HCT116 (cell line): ENCODE data around the gene CAV2. TPM values are rescaled to one million over a fixed set of nuclear protein-coding genes. Genes with fewer than 3 reads are reported as not detected.

Experiments used
- ATAC-seq: fragments of 200-7000 bp; cut with Tn5 transposase; 2 replicates; pipeline ENCODE4 v1.9.1; 2020; ENCODE audit warnings: mild to moderate bottlenecking, moderate library complexity
- BruUV-seq: library from RNA; stranded (reverse); fragments of 400-500 nt; replicated peaks from 2 replicates; lab custom pipeline; 2021; lab: Mats Ljungman, UMichigan
- CTCF ChIA-PET: fragments of 300-600 bp; sonication (Branson Sonifier 250); formaldehyde crosslinking; loops from one replicate; lab custom pipeline; 2021; ENCODE audit warnings: antibody characterized with exemption; lab: Charles Lee
- POLR2A ChIA-PET: fragments of 300-600, 350-600 bp; sonication (Branson Sonifier 250); formaldehyde crosslinking; loops from one replicate; lab custom pipeline; 2021; ENCODE audit warnings: antibody characterized with exemption; lab: Charles Lee
- RAD21 ChIA-PET, 2 experiments: fragments of 300-600 bp; sonication (Branson Sonifier 250); formaldehyde crosslinking; loops; one replicate each; lab custom pipeline; 2023; ENCODE audit warnings: low total read pairs in 2 of 2; ENCODE audit not compliant: uncharacterized antibody in 2 of 2, unreplicated experiment in 2 of 2, low non-redundant PET in 1 of 2; lab: Charles Lee
- DNase-seq: peaks from one replicate; pipeline ENCODE4 v3.0.0-alpha.2; 2010; ENCODE audit warnings: low read depth, low spot score
- H2AFZ ChIP-seq: fragments of 200-600 bp; shearing (Covaris generic), sonication (generic); 2 replicates; pipeline ENCODE4 v1.6.1; 2017; ENCODE audit warnings: low read depth, mixed run types, mixed read lengths, antibody characterized with exemption, low read length; ENCODE audit not compliant: poor library complexity, severe bottlenecking
- H3K27ac ChIP-seq: 2 replicates; pipeline ENCODE4 v1.5.1; 2012; ENCODE audit warnings: low read depth, low read length
- H3K27me3 ChIP-seq: fragments of 200-600 bp; sonication (generic); 2 replicates; pipeline ENCODE4 v1.6.1; 2016; ENCODE audit warnings: mixed run types, low read length, mixed read lengths; ENCODE audit not compliant: insufficient read depth
- H3K36me3 ChIP-seq, 2 experiments: fragments of 200-500 bp in 1 of 2; fragments of 200-600 bp in 1 of 2; sonication (Bioruptor generic) in 1 of 2; sonication (generic) in 1 of 2; 2 replicates each; pipeline versions ENCODE4 v1.5.1 to v1.6.1; 2014 to 2016; ENCODE audit warnings: low read length in 2 of 2, inconsistent platforms in 1 of 2, mixed read lengths in 1 of 2, mixed run types in 1 of 2; ENCODE audit not compliant: insufficient read depth in 2 of 2, control insufficient read depth in 1 of 2
- H3K4me1 ChIP-seq, 2 experiments: fragments of 200-600 bp in 1 of 2; sonication (generic) in 1 of 2; 2 replicates each; pipeline versions ENCODE4 v1.5.1 to v1.6.1; 2012 to 2017; ENCODE audit warnings: low read length in 2 of 2, inconsistent platforms in 1 of 2, mild to moderate bottlenecking in 1 of 2, mixed read lengths in 1 of 2, mixed run types in 1 of 2, moderate library complexity in 1 of 2; ENCODE audit not compliant: insufficient read depth in 2 of 2, control insufficient read depth in 1 of 2
- H3K4me2 ChIP-seq: fragments of 200-600 bp; sonication (generic); 2 replicates; pipeline ENCODE4 v1.6.1; 2017; ENCODE audit warnings: mixed run types, low read length, mixed read lengths
- H3K4me3 ChIP-seq, 2 experiments: fragments of 200-600 bp in 1 of 2; sonication (generic) in 1 of 2; replicated peaks in 1 of 2; 2 replicates each; pipeline ENCODE4 v1.5.1; 2011 to 2016; ENCODE audit warnings: low read length in 2 of 2, control low read depth in 1 of 2, low read depth in 1 of 2, mild to moderate bottlenecking in 1 of 2, mixed read lengths in 1 of 2, mixed run types in 1 of 2
- H3K79me2 ChIP-seq: fragments of 200-600 bp; sonication (generic); 2 replicates; pipeline ENCODE4 v1.6.1; 2017; ENCODE audit warnings: mild to moderate bottlenecking, mixed run types, low read length, moderate library complexity, mixed read lengths; ENCODE audit not compliant: insufficient read depth
- H3K9ac ChIP-seq: fragments of 200-600 bp; sonication (generic); 2 replicates; pipeline ENCODE4 v1.6.1; 2016; ENCODE audit warnings: low read length, mixed read lengths
- H3K9me2 ChIP-seq: fragments of 200-600 bp; sonication (generic), shearing (Covaris generic); 2 replicates; pipeline ENCODE4 v1.6.1; 2017; ENCODE audit warnings: mixed run types, mild to moderate bottlenecking, moderate library complexity; ENCODE audit not compliant: insufficient read depth
- H3K9me3 ChIP-seq, 2 experiments: fragments of 200-500 bp in 1 of 2; fragments of 200-600 bp in 1 of 2; sonication (Bioruptor generic) in 1 of 2; sonication (generic) in 1 of 2; 2 replicates each; pipeline ENCODE4 v1.6.1; 2014 to 2017; ENCODE audit warnings: low read length in 2 of 2, mixed read lengths in 2 of 2, inconsistent platforms in 1 of 2, low read depth in 1 of 2, mild to moderate bottlenecking in 1 of 2, mixed run types in 1 of 2, moderate library complexity in 1 of 2; ENCODE audit not compliant: control insufficient read depth in 1 of 2, insufficient read depth in 1 of 2
- H4K20me1 ChIP-seq: fragments of 200-600 bp; sonication (generic), shearing (Covaris generic); 2 replicates; pipeline ENCODE4 v1.6.1; 2017; ENCODE audit warnings: mixed run types, mild to moderate bottlenecking, moderate library complexity; ENCODE audit not compliant: insufficient read depth
- CTCF ChIP-seq, 3 experiments: fragments of 200-600 bp in 1 of 3; sonication (generic) in 1 of 3; IDR thresholded peaks in 2 of 3; conservative IDR thresholded peaks in 1 of 3; 2 replicates each; pipeline ENCODE4 v1.5.1; 2012 to 2017; ENCODE audit warnings: low read depth in 2 of 3, low read length in 2 of 3, antibody characterized with exemption in 1 of 3, borderline replicate concordance in 1 of 3, control low read depth in 1 of 3, mild to moderate bottlenecking in 1 of 3, mixed read lengths in 1 of 3, mixed run types in 1 of 3, moderate library complexity in 1 of 3; ENCODE audit not compliant: insufficient read depth in 1 of 3
- EGR1 ChIP-seq: IDR thresholded peaks from 2 replicates; pipeline ENCODE4 v1.6.1; 2012; ENCODE audit warnings: low read depth
- EZH2 ChIP-seq: fragments of 200-600 bp; sonication (generic); IDR thresholded peaks from 2 replicates; pipeline ENCODE4 v1.6.1; 2017; ENCODE audit warnings: antibody characterized with exemption, mixed run types
- EZH2phosphoT487 ChIP-seq: fragments of 200-600 bp; IDR thresholded peaks from 2 replicates; pipeline ENCODE4 v1.6.1; 2018; ENCODE audit warnings: antibody characterized with exemption, borderline replicate concordance
- FOSL1 ChIP-seq: IDR thresholded peaks from 2 replicates; pipeline ENCODE4 v1.6.1; 2012; ENCODE audit warnings: low read depth
- POLR2A ChIP-seq: IDR thresholded peaks from 2 replicates; pipeline ENCODE4 v1.7.0; 2011; ENCODE audit warnings: borderline replicate concordance; ENCODE audit not compliant: insufficient read depth, insufficient read length; ENCODE audit errors: extremely low read depth
- POLR2AphosphoS5 ChIP-seq: IDR thresholded peaks from 2 replicates; pipeline ENCODE4 v1.6.1; 2011; ENCODE audit warnings: mild to moderate bottlenecking, low read depth, low read length, moderate library complexity
- RAD21 ChIP-seq: IDR thresholded peaks from 2 replicates; pipeline ENCODE4 v1.6.1; 2012; ENCODE audit warnings: low read depth, mild to moderate bottlenecking
- REST ChIP-seq: IDR thresholded peaks from 2 replicates; pipeline ENCODE4 v1.6.1; 2012; ENCODE audit warnings: low read depth
- SP1 ChIP-seq: IDR thresholded peaks from 2 replicates; pipeline ENCODE4 v1.6.1; 2012; ENCODE audit warnings: low read depth
- YY1 ChIP-seq: IDR thresholded peaks from 2 replicates; pipeline ENCODE4 v1.6.1; 2011; ENCODE audit warnings: low read length, low read depth, moderate library complexity, mild to moderate bottlenecking; ENCODE audit not compliant: insufficient replicate concordance; ENCODE audit errors: extremely low read depth
- ZFX ChIP-seq: fragments of 450-650 bp; IDR thresholded peaks from 2 replicates; pipeline ENCODE4 v1.6.1; 2017
- intact Hi-C: fragments of 100-400 bp; cut with micrococcal nuclease; formaldehyde crosslinking; loops from 2 replicates; pipeline ENCODE4 v1.10.0; 2022
- total RNA-seq: library from RNA; stranded (reverse); gene quantifications from one replicate; pipeline ENCODE4 v1.2.1, GENCODE V29; 2021; ENCODE audit not compliant: unreplicated experiment

CAV2 gene
- total RNA-seq, 1 experiment from 2014 or later = 157 TPM

DNA sequence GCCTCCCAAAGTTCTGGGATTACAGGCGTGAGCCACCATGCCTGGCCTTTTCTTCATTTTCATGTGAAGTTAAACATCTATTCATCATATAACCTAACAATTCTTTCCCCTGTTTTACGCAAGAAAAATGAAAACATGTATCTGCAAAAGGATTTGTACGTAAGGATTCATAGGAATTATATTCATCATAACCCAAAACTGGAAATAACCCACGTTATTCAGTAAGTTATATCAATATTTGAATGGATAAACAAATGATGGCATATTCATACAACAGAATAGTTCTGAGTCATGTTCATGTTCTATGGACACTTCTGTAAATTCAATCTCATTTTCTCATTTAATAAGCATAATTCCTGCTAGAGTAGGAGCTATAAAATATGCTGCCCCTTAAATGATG is 35.2 kb upstream of the CAV2 start:
- Histone ChIP-seq H3K36me3 (peaks cover 0 to 3% of the 10 kb centered on the region in 2 experiments; a peak in 1 of 4 replicates), H3K27me3 (no peaks in the 10 kb centered on the region), H3K79me2 (peaks cover 16% of the 10 kb centered on the region), H3K4me3 (no peak overlapping the region), H3K4me1 (peaks cover 47 to 88% of the 10 kb centered on the region in 2 experiments), H3K9me3 (no peaks in the 10 kb centered on the region), H4K20me1 (no peaks in the 10 kb centered on the region)
- no TSS peak for BruUV-seq
- no peak for ATAC-seq
- ChIA-PET RAD21 (no interaction called here), CTCF (interaction anchor here (1.2 to 1.7 kb wide), 2 partner anchors 62 to 125 kb away, joined by 3 to 4 read pairs; no protein-coding TSS in a partner anchor), POLR2A (interaction anchor here (1.6 to 2.2 kb wide), 2 partner anchors 9 to 22 kb away, joined by 5 to 14 read pairs; no protein-coding TSS in a partner anchor)
- no peak for TF ChIP-seq CTCF (IDR thresholded peaks at IDR 0.05 in 2 of 3, conservative IDR thresholded peaks at IDR 0.05 in 1 of 3; ENCODE audit: borderline replicate concordance in 1 of 3, insufficient read depth in 1 of 3, low read depth in 2 of 3, low read length in 2 of 3)
- no peak for TF ChIP-seq RAD21
- TF ChIP-seq EZH2 = no peak
- TF ChIP-seq POLR2A = no peak
- TF ChIP-seq POLR2AphosphoS5 = no peak
- no peak for TF ChIP-seq EGR1
- no peak for TF ChIP-seq ZFX
- no peak for TF ChIP-seq REST
- TF ChIP-seq YY1 = no peak
- no peak for TF ChIP-seq EZH2phosphoT487
- no peak for TF ChIP-seq FOSL1
- no peak for TF ChIP-seq SP1
- TF ChIP-seq, all 23 proteins: peak for 0
- intact Hi-C loops = loop anchor here (5.0 kb wide), 2 partner anchors 48 to 63 kb away; partner anchors contain the start of gene CAV1
- peak overlapping the region; percentile 43 for H3K4me2 ChIP-seq
- peak overlapping the region; percentile 49 for H3K9ac ChIP-seq
- DNase-seq = no peak
- H2AFZ ChIP-seq = no peak overlapping the region
- peak overlapping the region; percentile 88; the same call in 1 of the 2 replicates for H3K27ac ChIP-seq
- H3K9me2 ChIP-seq = no peaks in the 10 kb centered on the region
